HepG2 (cell line): ENCODE results near the gene EPB41L1. TPM values are rescaled to one million over a fixed set of nuclear protein-coding genes. Genes with fewer than 3 reads are reported as not detected.

Experiments used
- EEA1 ChIP-seq: sonication (generic); formaldehyde crosslinking; IDR thresholded peaks from 2 replicates; pipeline ENCODE4 v1.5.1; 2020; ENCODE audit warnings: mild to moderate bottlenecking, missing genetic modification reagents, borderline replicate concordance
- FUBP1 ChIP-seq: sonication (generic); formaldehyde crosslinking; IDR thresholded peaks from 2 replicates; pipeline ENCODE4 v1.5.1; 2020; ENCODE audit warnings: missing genetic modification reagents, mild to moderate bottlenecking, borderline replicate concordance
- IKZF5 ChIP-seq: IDR thresholded peaks from 2 replicates; pipeline ENCODE4 v1.6.1; 2018; ENCODE audit warnings: missing genetic modification reagents, mild to moderate bottlenecking, missing compliant biosample characterization
- JUND ChIP-seq: sonication (generic); formaldehyde crosslinking; IDR thresholded peaks from 2 replicates; pipeline ENCODE4 v1.8.0; 2022; ENCODE audit warnings: mild to moderate bottlenecking, missing genetic modification reagents
- KIAA2018 ChIP-seq: sonication (generic); formaldehyde crosslinking; IDR thresholded peaks from 2 replicates; pipeline ENCODE4 v1.5.0; 2020; ENCODE audit warnings: mild to moderate bottlenecking, missing genetic modification reagents, borderline replicate concordance
- MEIS2 ChIP-seq: sonication (generic); formaldehyde crosslinking; IDR thresholded peaks from 2 replicates; pipeline ENCODE4 v1.9.0; 2021; ENCODE audit warnings: mild to moderate bottlenecking, missing genetic modification reagents
- TIGD3 ChIP-seq: sonication (generic); formaldehyde crosslinking; IDR thresholded peaks from 2 replicates; pipeline ENCODE4 v1.5.1; 2020; ENCODE audit warnings: mild to moderate bottlenecking, missing genetic modification reagents, borderline replicate concordance
- ZFP36L2 ChIP-seq: sonication (generic); formaldehyde crosslinking; IDR thresholded peaks from 2 replicates; pipeline ENCODE4 v1.4.0; 2020; ENCODE audit warnings: missing genetic modification reagents
- ZNF251 ChIP-seq: sonication (generic); formaldehyde crosslinking; IDR thresholded peaks from 2 replicates; pipeline ENCODE4 v1.9.0; 2021; ENCODE audit warnings: mild to moderate bottlenecking, missing genetic modification reagents
- ZNF281 ChIP-seq: sonication (generic); formaldehyde crosslinking; IDR thresholded peaks from 2 replicates; pipeline ENCODE4 v1.4.0; 2020; ENCODE audit warnings: missing genetic modification reagents, borderline replicate concordance
- ZNF724P ChIP-seq: sonication (generic); formaldehyde crosslinking; IDR thresholded peaks from 2 replicates; pipeline ENCODE4 v1.8.0; 2022; ENCODE audit warnings: missing genetic modification reagents, borderline replicate concordance
- ZNF776 ChIP-seq: sonication (generic); formaldehyde crosslinking; IDR thresholded peaks from 2 replicates; pipeline ENCODE4 v1.4.0; 2020; ENCODE audit warnings: mild to moderate bottlenecking, missing genetic modification reagents
- polyA plus RNA-seq, 8 experiments: library from polyadenylated mRNA; depleted of rRNA in 3 of 8; stranded (reverse) in 7 of 8; unstranded in 1 of 8; fragments of >200 nt; fragmentation: Illumina TruSeq in 4 of 8; extraction: Trizol in 4 of 8; gene quantifications; 2 replicates each; pipeline versions ENCODE4 v1.2.1 to v1.2.3, GENCODE V29; 2011 to 2016; ENCODE audit warnings: low read depth in 4 of 8, missing spikeins in 1 of 8, mixed read lengths in 1 of 8; ENCODE audit not compliant: insufficient read depth in 1 of 8
- total RNA-seq, 5 experiments: library from RNA; depleted of rRNA; stranded (reverse); fragments of >200 nt; fragmentation: Illumina TruSeq; extraction: Trizol; gene quantifications; 2 replicates each; pipeline ENCODE4 v1.2.3, GENCODE V29; 2016; ENCODE audit warnings: low read depth in 1 of 5

Gene EPB41L1
- total and polyA plus RNA-seq, 2 of the 13 experiments (the other 11 are each of a cell fraction or from before 2014, with no cell fraction given), result 16.7 to 39.0 TPM

- TF ChIP-seq KIAA2018 (CRISPR knock-in tag), result no peak
- peak; percentile 91 for TF ChIP-seq IKZF5 (CRISPR knock-in tag)
- TF ChIP-seq JUND (CRISPR knock-in tag), result peak; percentile 52; the same call in 1 of the 2 replicates
- TF ChIP-seq ZNF724P, result no peak
- TF ChIP-seq ZNF251 (CRISPR knock-in tag), result no peak
- TF ChIP-seq EEA1, result no peak
- peak; percentile 8; the same call in 1 of the 2 replicates for TF ChIP-seq ZFP36L2 (CRISPR knock-in tag)
- TF ChIP-seq FUBP1 (CRISPR knock-in tag), result 0 out of 2 replicates have a peak, but pooled peaks have one; percentile 83
- TF ChIP-seq ZNF281 (CRISPR knock-in tag), result no peak
- TF ChIP-seq ZNF776 (CRISPR knock-in tag), result 0 out of 2 replicates have a peak, but pooled peaks have one; percentile 30
- peak; percentile 62; the same call in 1 of the 2 replicates for TF ChIP-seq MEIS2
- TF ChIP-seq TIGD3 (CRISPR knock-in tag), result no peak
These were observed 3.5 kb upstream of the EPB41L1 start (continued) for GRCh38 chr20:36150847-36151539.
